Measurements from ENCODE around the gene NYNRIN.

NYNRIN gene

GRCh38 chr14:24417832-24418491 is 19.2 kb downstream of the NYNRIN start:
- no peak overlapping the region for H3K27ac Mint-ChIP-seq

DNA sequence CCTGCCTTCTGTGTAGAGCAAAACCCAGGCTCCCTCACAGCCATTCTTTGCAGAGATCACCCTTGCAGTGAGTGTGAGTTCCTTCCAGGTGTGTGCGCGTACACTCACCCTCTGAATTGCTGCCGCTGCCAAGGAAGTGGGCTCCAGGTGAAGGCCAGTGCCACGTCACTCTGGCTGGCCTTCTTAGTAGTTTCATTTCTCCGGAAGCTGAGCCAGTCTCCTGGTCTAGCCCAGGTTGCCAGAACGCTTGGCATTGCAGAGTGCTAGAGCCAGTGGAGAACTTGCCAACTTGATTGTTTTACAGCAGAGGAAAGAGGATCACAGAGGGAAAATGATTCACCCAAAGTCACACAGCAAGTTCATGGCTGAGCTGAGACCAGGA is 19.7 kb downstream of the NYNRIN start:
- no peak overlapping the region for H3K27ac Mint-ChIP-seq
- no peak overlapping the region for H3K4me3 Mint-ChIP-seq
- peaks cover 3% of the 10 kb centered on the region for H3K27me3 Mint-ChIP-seq (ENCODE audit: low read depth)
- peaks cover 25% of the 10 kb centered on the region for H3K36me3 Mint-ChIP-seq (ENCODE audit: low read depth)
- no peaks in the 10 kb centered on the region for H3K4me1 Mint-ChIP-seq
- TF ChIP-seq CTCF (IDR thresholded peaks at IDR 0.05; ENCODE audit: unreplicated experiment in 3 of 3) = no peak
- H3K9me3 Mint-ChIP-seq = no peaks in the 10 kb centered on the region

More at GRCh38 chr14:24417832-24418491, 19.2 kb downstream of the NYNRIN start:
- peaks cover 30% of the 10 kb centered on the region for H3K36me3 Mint-ChIP-seq (ENCODE audit: low read depth)
- peaks cover 3% of the 10 kb centered on the region for H3K27me3 Mint-ChIP-seq (ENCODE audit: low read depth)
- H3K9me3 Mint-ChIP-seq = no peaks in the 10 kb centered on the region
- H3K4me1 Mint-ChIP-seq = no peaks in the 10 kb centered on the region
- no peak overlapping the region for H3K4me3 Mint-ChIP-seq
- TF ChIP-seq CTCF (IDR thresholded peaks at IDR 0.05; ENCODE audit: unreplicated experiment in 3 of 3) = no peak

DNA sequence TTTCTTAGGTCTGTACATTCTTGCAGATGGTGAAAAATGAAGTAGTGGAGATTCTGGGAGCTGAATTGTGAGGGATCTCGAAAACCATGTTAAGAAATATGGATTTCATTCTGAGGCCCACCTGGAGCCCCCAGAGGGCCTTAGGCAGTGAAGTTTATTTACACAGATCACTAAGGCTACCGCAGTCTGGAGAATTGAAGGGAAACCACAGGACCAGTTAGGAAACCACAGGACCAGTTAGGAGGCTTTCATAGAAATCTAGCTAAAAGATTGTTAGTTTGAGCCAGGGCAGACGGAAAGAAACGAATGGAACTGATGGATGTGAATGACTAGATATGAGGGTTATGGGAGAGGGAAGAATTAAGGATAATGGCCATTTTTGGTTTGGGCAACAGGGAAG is 23.5 kb downstream of the NYNRIN start:
- H3K4me1 Mint-ChIP-seq = peaks cover 13% of the 10 kb centered on the region
- H3K36me3 Mint-ChIP-seq (ENCODE audit: low read depth) = no peaks in the 10 kb centered on the region
- no peaks in the 10 kb centered on the region for H3K9me3 Mint-ChIP-seq
- TF ChIP-seq CTCF (IDR thresholded peaks at IDR 0.05; ENCODE audit: unreplicated experiment in 3 of 3) = no peak
- H3K27me3 Mint-ChIP-seq (ENCODE audit: low read depth) = peaks cover 6% of the 10 kb centered on the region
- H3K4me3 Mint-ChIP-seq = no peak overlapping the region
- H3K27ac Mint-ChIP-seq = no peak overlapping the region

DNA sequence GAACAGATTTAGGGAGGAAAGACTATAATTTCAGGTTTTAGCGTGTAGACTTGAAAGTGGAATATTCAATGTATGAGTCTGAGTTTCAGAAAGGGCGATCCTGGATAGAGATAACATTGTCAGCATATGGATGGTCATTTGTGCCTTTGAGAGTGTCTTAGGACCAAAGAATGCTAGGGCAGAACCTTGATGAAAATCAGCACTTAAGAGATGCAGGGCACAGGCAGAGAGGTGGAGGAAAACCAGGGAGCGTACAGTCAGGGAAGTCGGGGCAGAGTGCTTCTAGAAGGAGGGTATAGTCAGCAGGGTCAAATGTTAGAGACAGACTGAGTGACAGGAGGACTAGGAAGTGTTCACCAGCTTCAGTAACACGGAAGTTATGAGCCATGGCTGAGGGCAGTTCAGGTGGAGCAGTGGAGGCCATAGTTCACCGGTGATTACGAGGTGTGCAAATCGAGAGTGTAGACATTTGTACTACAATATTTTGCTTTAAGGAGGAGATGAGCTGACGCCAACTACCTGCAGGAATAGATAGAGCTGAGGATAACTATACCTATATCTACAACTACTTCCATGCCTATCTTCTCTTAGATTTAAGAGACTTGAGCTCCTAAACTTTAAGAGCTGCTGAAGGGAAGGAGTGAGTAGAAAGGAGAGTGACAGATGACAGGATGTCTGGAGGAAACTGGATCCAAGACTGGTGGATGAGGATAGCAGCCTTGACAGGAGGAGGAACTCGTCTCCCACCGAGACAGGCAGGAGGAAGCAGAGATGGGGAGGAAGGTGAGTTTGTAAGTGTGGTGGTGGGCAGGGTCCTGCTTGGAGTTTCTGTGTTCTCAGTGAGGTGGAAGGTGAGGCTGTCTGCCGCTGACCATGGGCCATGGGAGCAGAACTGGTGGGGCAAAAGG is 24.1 kb downstream of the NYNRIN start:
- H3K27me3 Mint-ChIP-seq (ENCODE audit: low read depth) = peaks cover 6% of the 10 kb centered on the region
- H3K9me3 Mint-ChIP-seq = no peaks in the 10 kb centered on the region
- no peak overlapping the region for H3K27ac Mint-ChIP-seq
- TF ChIP-seq CTCF (IDR thresholded peaks at IDR 0.05; ENCODE audit: unreplicated experiment in 3 of 3) = no peak
- H3K4me3 Mint-ChIP-seq = no peak overlapping the region
- peaks cover 13% of the 10 kb centered on the region for H3K4me1 Mint-ChIP-seq
- no peaks in the 10 kb centered on the region for H3K36me3 Mint-ChIP-seq (ENCODE audit: low read depth)

DNA sequence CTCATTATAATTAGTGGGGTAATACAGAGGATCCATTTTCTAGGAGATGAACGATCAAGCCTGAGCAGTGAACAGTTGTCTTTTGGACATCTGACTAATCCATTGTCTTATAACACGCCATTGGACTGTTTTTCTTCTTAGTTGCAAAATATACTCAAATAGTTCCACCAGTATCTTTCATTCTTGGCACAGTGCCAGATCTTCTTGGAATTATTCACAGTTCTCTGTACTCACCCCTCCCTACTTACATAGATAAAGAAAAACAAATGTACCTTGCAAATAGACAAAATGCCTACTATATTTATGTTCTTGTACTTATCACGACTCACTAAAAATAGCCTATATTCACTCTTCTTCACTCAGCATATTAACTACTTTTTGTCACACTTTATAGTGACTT is 26.9 kb downstream of the NYNRIN start:
- H3K36me3 Mint-ChIP-seq (ENCODE audit: low read depth) = no peaks in the 10 kb centered on the region
- peak overlapping the region in 2 of 3 experiments; percentile 11 to 30 for H3K4me3 Mint-ChIP-seq
- H3K27ac Mint-ChIP-seq = peak overlapping the region in 2 of 3 experiments; percentile 76 to 84

More for the DNA sequence above, 26.9 kb downstream of the NYNRIN start:
- TF ChIP-seq CTCF (IDR thresholded peaks at IDR 0.05; ENCODE audit: unreplicated experiment in 3 of 3) = no peak
- no peaks in the 10 kb centered on the region for H3K9me3 Mint-ChIP-seq
- H3K4me1 Mint-ChIP-seq = peaks cover 20% of the 10 kb centered on the region
- H3K27me3 Mint-ChIP-seq (ENCODE audit: low read depth) = peaks cover 3% of the 10 kb centered on the region
